NCI-H446 treated with DMSO at 0.1 percent for 48 hours (cell line): Measurements from ENCODE around the gene CXCL3.
"Not testable (repeated sequence)": the region's sequence is repeated elsewhere in the genome, so short reads cannot be mapped to it uniquely, and the experiment has no call there.

Experiments
- DNase-seq: peaks from one replicate; lab custom pipeline; 2025; lab: John Stamatoyannopoulos, UW

The CXCL3 gene

GRCh38 chr4:74038425-74039314 is at the start of gene CXCL3:
Gene CXCL3, minus strand, starts transcription at chr4:74038689. Its CDS starts 78 bp downstream, at chr4:74038611.
- no peak for DNase-seq

DNA sequence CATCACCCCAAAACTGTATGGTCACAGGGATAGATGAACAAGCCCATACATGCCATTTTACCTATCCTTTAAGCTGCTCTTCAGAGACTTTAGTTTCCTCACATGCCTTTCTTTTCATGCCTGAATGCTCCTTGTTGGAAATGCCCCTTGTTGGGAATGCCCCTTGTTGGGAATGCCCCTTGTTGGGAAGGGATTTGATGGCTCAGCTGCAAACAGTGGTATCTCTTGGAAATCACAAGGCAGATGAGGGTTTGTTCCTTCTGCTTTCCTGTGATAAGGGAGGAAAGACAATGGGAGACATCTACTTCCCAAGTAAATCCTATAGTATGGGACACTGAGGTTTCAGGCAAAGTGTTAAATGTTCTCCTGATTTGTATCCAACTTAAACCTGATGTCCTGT is 49.0 kb upstream of the CXCL3 start:
- DNase-seq = no peak

DNA sequence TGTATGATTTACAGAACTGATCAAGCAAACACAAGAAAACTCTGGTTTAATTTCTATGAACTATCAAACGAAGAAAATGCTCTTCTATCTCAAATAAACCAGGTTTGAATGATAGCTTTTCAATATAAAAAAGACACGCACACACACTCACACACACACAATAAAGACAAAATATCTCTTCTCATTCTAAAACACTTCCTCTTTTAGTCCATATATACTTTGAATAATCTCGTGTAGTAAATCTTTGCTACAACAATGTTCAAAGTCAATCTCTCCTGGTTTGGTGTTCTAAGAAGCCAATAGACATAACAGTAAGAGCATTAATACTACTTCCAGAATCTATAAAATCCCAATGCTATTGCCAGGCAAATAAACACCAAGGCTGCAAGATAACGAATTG is 47.2 kb upstream of the CXCL3 start:
- DNase-seq = no peak

DNA sequence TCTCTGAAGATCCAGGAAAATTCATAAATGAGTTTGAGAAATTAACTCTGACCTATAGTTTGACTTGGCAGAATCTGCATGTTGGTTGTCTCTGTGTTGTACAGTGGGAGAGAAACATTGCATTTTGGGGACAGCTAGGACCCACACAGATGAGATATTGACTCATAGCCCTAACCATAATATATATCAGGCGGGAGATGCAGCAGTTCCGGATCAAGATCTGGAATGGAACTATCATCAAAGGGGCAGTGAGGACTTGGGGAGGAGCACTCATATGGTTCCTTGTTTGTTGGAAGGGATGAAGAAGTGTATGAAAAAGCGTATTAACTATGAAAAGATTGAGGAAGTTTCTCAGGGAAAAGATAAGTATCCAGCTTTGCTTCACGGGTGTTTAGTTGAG is 46.5 kb upstream of the CXCL3 start:
- DNase-seq = no peak

DNA sequence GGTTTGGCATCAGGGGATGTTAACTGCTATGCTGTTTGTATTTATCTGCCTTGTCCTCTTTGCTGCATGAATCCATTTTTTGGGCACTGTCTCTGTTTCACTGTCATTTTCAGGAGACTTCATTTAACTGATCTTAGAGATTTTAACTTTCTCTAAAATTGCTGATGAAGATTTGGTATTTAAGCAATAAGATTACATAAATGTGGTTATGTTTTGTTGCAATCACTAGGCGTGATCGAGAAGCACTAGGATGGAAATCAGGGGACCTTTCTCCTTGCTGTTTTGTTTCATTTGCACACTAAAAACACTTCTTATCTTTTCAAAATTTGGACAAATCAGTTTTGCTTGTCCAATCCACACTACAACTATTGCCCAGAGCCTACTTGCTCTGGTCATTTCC is 45.1 kb upstream of the CXCL3 start:
- no peak for DNase-seq

GRCh38 chr4:74081035-74081434 is 42.5 kb upstream of the CXCL3 start:
- DNase-seq = no peak

GRCh38 chr4:74080351-74080750 is 41.9 kb upstream of the CXCL3 start:
- DNase-seq = not testable (repeated sequence)

DNA sequence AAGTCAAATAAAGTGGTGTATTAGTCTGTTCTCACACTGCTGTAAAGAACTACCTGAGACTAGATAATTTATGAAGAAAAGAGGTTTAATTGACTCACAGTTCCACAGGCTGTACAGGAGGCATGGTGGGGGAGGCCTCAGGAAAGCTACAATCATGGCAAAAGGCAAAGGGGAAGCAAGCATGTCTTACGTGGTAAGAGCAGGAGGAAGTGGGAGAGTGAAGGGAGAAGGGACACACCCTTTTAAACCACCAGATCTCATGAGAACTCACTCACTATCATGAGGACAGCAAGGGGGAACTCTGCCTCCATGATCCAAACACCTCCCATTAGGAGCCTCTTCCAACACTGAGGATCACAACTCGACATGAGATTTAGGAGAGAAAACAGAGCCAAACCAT is 40.5 kb upstream of the CXCL3 start:
- not testable (repeated sequence) for DNase-seq

- no peak for DNase-seq
Observed at GRCh38 chr4:74073358-74073757, 34.9 kb upstream of the CXCL3 start.

GRCh38 chr4:74072739-74073138 is 34.2 kb upstream of the CXCL3 start:
- DNase-seq = no peak

DNA sequence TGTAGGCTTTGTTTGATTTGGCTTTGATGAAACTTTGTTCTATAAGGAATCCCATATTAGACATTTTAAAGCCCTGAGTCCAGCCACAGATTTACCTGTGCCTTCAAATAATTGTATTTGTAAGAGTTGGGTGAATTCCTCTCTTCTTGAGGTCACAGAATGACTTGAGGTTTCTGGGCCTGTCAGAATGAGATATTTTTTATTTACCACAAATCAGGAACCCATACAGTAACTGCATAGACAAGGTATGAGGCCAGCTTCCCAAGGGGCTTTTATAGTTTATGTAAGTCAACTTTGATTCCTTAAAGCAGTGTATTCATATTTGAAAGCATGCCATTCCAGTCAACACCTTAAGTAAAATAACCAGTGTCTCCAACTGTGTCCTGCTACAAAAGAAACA is 29.1 kb upstream of the CXCL3 start:
- no peak for DNase-seq

DNA sequence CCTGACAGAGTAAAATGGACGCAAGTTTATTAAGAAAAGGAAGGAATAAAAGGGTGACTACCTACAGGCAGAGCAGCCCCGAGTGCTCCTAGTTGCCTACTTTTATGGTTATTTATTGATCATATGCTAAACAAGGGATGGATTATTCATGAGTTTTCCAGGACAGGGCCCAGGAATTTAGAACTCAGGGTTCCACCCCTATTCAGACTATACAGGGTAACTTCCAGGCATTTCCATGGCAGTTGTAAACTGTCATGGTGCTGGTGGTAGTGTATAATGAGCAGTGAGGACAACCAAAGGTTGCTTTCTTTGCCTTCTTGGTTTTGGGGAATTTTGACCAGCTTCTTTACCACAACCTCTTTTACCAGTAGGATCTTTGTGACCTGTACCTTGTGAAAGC is 27.7 kb upstream of the CXCL3 start:
- DNase-seq = no peak

GRCh38 chr4:74065115-74065642 is 26.7 kb upstream of the CXCL3 start:
- no peak for DNase-seq

- DNase-seq = no peak
Observed at GRCh38 chr4:74063859-74064258, 25.4 kb upstream of the CXCL3 start.

DNA sequence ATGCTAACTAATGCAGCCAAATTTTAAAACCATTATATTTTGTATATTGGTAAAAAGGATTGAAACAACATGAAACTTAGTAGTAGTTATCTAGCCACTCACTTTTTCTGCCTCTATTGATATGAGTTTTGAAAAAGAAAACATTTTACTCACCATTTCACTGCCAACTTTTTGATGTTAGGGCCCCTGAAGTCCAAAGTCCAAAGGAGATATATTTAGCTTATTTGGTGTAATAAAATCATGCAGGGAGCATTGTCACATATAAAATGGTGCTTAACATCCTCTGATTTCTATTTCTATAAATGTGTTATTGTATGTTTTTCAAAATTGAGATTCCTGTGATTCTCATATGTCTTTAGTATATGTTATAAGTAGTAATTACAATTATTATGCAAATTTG is 24.5 kb upstream of the CXCL3 start:
- DNase-seq = no peak

GRCh38 chr4:74061430-74061829 is 22.9 kb upstream of the CXCL3 start:
- DNase-seq = no peak

DNA sequence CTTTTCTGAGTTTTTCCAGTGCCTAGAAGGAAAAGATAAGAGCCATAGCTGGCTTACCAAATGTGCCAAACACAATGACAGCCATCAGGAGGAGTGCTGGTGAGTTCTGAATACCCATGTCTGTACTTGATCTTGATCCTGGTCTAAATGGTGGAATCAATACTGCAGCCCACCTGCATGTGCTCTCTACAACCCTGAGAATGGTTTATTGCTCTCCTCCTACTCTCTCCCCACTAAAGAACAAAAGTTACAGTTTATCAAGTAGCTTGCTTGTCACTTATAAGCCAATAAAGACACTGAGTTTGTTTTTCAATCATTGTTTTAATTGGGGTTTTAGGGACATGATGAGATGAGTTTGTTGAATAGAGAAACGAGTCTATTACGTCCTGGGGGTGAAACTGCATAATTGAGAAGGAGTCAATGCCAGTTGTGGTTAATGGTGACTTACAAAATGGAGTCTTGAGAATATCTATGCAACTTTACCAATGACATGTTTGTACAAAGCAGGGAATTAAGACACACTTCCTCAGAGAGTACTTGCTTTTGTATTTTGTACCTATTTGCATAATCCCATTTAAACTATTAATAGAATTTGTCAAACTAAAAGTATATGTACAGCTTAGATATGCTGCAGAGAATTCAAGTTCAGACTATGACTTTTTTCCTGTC is 20.8 kb upstream of the CXCL3 start:
- DNase-seq = no peak

GRCh38 chr4:74058048-74058651 is 19.7 kb upstream of the CXCL3 start:
- no peak for DNase-seq

- DNase-seq = no peak
Observed at GRCh38 chr4:74057588-74057987, 19.1 kb upstream of the CXCL3 start.

DNA sequence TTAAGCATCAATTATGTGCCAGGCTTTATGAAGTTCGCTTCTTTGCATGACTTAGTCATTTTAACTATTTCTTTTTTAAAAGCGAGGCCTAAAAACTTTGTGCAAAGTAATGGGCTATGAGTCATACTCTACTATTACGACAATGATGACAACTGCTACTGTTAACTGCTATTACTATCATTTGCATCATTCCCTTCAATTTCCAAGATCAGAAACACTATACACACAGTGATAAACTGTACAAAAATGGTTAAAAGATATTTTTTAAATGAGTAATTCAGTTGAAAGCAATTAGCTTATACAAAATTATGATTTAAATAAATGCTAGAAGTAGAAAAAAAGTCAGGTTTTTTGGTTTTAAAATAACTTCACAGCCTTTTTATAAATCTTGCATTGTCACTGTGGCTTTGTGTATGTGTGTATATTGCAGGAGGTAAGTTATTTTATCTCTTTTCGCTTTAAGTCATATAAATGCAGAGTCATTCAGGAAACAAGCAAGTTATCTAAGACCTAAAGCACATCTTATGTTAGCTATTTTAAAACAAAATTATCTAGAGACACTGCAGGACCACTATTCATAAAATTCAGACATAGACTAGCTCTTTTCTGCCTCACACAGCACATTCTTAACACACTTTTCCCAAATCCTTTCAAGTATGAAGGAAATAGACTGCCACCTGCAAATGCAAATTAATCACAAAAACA is 18.5 kb upstream of the CXCL3 start:
- no peak for DNase-seq

DNA sequence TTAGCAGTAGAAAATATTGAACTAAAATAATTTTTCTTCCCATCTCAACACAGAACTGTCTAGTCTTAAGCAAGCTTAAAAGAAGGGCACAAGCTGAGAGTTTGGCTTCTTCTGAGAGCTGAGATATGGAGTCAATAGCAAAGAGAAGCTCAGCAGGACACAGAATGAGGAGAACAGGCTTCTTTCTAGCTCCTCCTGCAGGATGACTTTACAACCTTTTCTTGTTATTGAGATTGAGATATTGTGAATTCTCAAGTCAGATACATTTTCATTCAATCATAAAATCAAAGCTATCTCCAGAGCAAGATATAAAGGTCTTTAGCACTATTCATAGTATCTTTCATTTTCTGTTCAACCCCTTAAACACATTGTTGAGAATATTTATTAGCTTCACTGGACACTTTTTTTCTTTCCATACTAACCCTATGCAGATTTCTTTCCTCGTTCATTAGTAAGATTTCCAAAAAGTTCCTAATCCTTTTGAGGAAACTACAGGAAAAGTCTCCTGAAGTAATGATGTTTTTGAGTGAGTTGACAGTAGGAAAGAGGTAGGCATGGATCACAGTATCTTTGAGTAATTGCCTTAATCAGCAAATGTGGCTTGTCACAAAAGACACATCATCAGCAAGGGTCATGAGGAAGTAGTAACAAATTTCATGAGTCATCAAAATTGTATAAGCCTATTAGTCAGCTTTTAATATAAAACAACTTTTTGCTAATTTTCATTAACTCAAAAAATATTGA is 17.8 kb upstream of the CXCL3 start:
- DNase-seq = no peak
